GM12878 (cell line): ENCODE results near the gene NEGR1. TPM values are rescaled to one million over a fixed set of nuclear protein-coding genes. Genes with fewer than 3 reads are reported as not detected.

Experiments used
- ATAC-seq: fragments of 200-7000 bp; cut with Tn5 transposase; 3 replicates; pipeline ENCODE4 v1.9.1; 2020; ENCODE audit warnings: mild to moderate bottlenecking, moderate library complexity
- BruUV-seq: library from RNA; stranded (reverse); fragments of 400-500 nt; replicated peaks from 2 replicates; lab custom pipeline; 2021; lab: Mats Ljungman, UMichigan
- CTCF ChIA-PET: fragments of 300-600 bp; sonication (Branson Sonifier 250); formaldehyde crosslinking; extraction: SDS; loops from one replicate; lab custom pipeline; 2021; ENCODE audit warnings: inconsistent platforms; lab: Yijun Ruan, JAX
- POLR2A ChIA-PET: fragments of 350-600 bp; formaldehyde crosslinking; extraction: SDS; loops from one replicate; lab custom pipeline; 2021; ENCODE audit warnings: inconsistent platforms; lab: Charles Lee
- RAD21 ChIA-PET: fragments of 300-600 bp; sonication (Branson Sonifier 250); formaldehyde crosslinking; loops from one replicate; lab custom pipeline; 2023; ENCODE audit warnings: antibody characterized with exemption; ENCODE audit not compliant: unreplicated experiment; lab: Charles Lee
- SMC1A ChIA-PET: fragments of 300-600 bp; sonication (Branson Sonifier 250); formaldehyde crosslinking; loops from one replicate; lab custom pipeline; 2023; ENCODE audit not compliant: unreplicated experiment, uncharacterized antibody; lab: Charles Lee
- DNase-seq: peaks from one replicate; pipeline ENCODE4 v3.0.0-alpha.2; 2011; ENCODE audit warnings: low read depth, low spot score
- FAIRE-seq: peaks from 3 replicates; lab custom pipeline; 2011; peaks lifted over from hg19 to GRCh38; lab: Jason Lieb, UNC
- H2AFZ ChIP-seq: 2 replicates; pipeline ENCODE4 v1.6.0; 2011; ENCODE audit warnings: low read depth, low read length, control low read depth; ENCODE audit not compliant: control insufficient read depth
- H3K27ac ChIP-seq: 2 replicates; pipeline ENCODE4 v1.5.1; 2011; ENCODE audit warnings: control low read depth; ENCODE audit not compliant: control insufficient read depth, insufficient read depth
- H3K27me3 ChIP-seq, 2 experiments: replicated peaks in 1 of 2; 2 replicates each; pipeline versions ENCODE4 v1.6.0 to v1.6.1; 2011; ENCODE audit warnings: low read length in 1 of 2; ENCODE audit not compliant: control insufficient read depth in 2 of 2, insufficient read depth in 2 of 2
- H3K36me3 ChIP-seq, 2 experiments: 2 replicates each; pipeline ENCODE4 v1.5.1; 2011; ENCODE audit warnings: low read length in 1 of 2; ENCODE audit not compliant: control insufficient read depth in 2 of 2, insufficient read depth in 2 of 2
- H3K4me1 ChIP-seq: 2 replicates; pipeline ENCODE4 v1.6.1; 2011; ENCODE audit warnings: mild to moderate bottlenecking, low read length, moderate library complexity, mixed read lengths; ENCODE audit not compliant: control insufficient read depth, insufficient read depth
- H3K4me2 ChIP-seq: 2 replicates; pipeline ENCODE4 v1.6.0; 2011; ENCODE audit warnings: control low read depth; ENCODE audit not compliant: control insufficient read depth, insufficient read depth
- H3K4me3 ChIP-seq: fragments of 200-600 bp; sonication (generic); 2 replicates; pipeline ENCODE4 v1.5.1; 2016
- H3K79me2 ChIP-seq: 2 replicates; pipeline ENCODE4 v1.6.0; 2011; ENCODE audit warnings: low read length; ENCODE audit not compliant: control insufficient read depth, insufficient read depth
- H3K9ac ChIP-seq: 2 replicates; pipeline ENCODE4 v1.8.0; 2011; ENCODE audit warnings: low read length, control low read depth, mixed read lengths; ENCODE audit not compliant: control insufficient read depth, insufficient read depth
- H3K9me3 ChIP-seq: replicated peaks from 3 replicates; pipeline ENCODE4 v1.5.1; 2011; ENCODE audit warnings: mild to moderate bottlenecking, low read length; ENCODE audit not compliant: control insufficient read depth, insufficient read depth
- H4K20me1 ChIP-seq: 2 replicates; pipeline ENCODE4 v1.6.0; 2011; ENCODE audit not compliant: control insufficient read depth, insufficient read depth
- ETV6 ChIP-seq, 2 experiments: fragments of 450-650 bp in 1 of 2; IDR thresholded peaks in 1 of 2; conservative IDR thresholded peaks in 1 of 2; 2 replicates each; pipeline ENCODE4 v1.6.1; 2014; ENCODE audit warnings: antibody characterized with exemption in 1 of 2, borderline replicate concordance in 1 of 2, low read depth in 1 of 2, mild to moderate bottlenecking in 1 of 2, moderate library complexity in 1 of 2
- HDAC6 ChIP-seq: fragments of 200-600 bp; sonication (generic); IDR thresholded peaks from one replicate; pipeline ENCODE4 v1.8.0; 2017; ENCODE audit warnings: antibody characterized with exemption; ENCODE audit not compliant: unreplicated experiment
- LARP7 ChIP-seq: fragments of 450-650 bp; IDR thresholded peaks from 2 replicates; pipeline ENCODE4 v1.6.1; 2017; ENCODE audit warnings: mild to moderate bottlenecking
- MTA2 ChIP-seq: fragments of 450-650 bp; IDR thresholded peaks from 2 replicates; pipeline ENCODE4 v1.6.1; 2016; ENCODE audit warnings: low read depth, mild to moderate bottlenecking, moderate library complexity
- SIX5 ChIP-seq: IDR thresholded peaks from 2 replicates; pipeline ENCODE4 v1.6.1; 2011; ENCODE audit warnings: mild to moderate bottlenecking, low read depth, low read length, moderate library complexity; ENCODE audit not compliant: severe bottlenecking
- SREBF1 ChIP-seq: IDR thresholded peaks from 2 replicates; pipeline ENCODE4 v1.6.1; 2012; ENCODE audit warnings: mild to moderate bottlenecking, low read length
- SUZ12 ChIP-seq: fragments of 200-600 bp; sonication (generic); IDR thresholded peaks from one replicate; pipeline ENCODE4 v1.6.1; 2018; ENCODE audit warnings: antibody characterized with exemption, mild to moderate bottlenecking; ENCODE audit not compliant: unreplicated experiment
- TAF1 ChIP-seq: IDR thresholded peaks from 2 replicates; pipeline ENCODE4 v1.6.1; 2011; ENCODE audit warnings: mild to moderate bottlenecking, low read depth, low read length, borderline replicate concordance
- ZZZ3 ChIP-seq: IDR thresholded peaks from 2 replicates; pipeline ENCODE4 v1.6.1; 2011; ENCODE audit warnings: low read depth; ENCODE audit not compliant: control insufficient read depth, insufficient read length
- WGBS: methylation state at CpG from one replicate; pipeline ENCODE4 v1.1.6; 2016; ENCODE audit warnings: low lambda C conversion rate; ENCODE audit not compliant: insufficient replicate concordance, insufficient coverage; ENCODE audit errors: missing lambda C conversion rate; 5-methylcytosine and 5-hydroxymethylcytosine counted together
- in situ Hi-C: fragments of 300-500 bp; cut with MboI; formaldehyde crosslinking; loops from 9 replicates; pipeline ENCODE4 v1.14.3; 2018; ENCODE audit warnings: mixed read lengths
- intact Hi-C: fragments of 100-400 bp; cut with micrococcal nuclease; formaldehyde crosslinking; loops from one replicate; pipeline ENCODE4 v1.14.2; 2022; ENCODE audit not compliant: unreplicated experiment
- polyA plus RNA-seq, 11 experiments: library from polyadenylated mRNA; depleted of rRNA in 4 of 11; unstranded in 6 of 11; stranded (reverse) in 5 of 11; fragments of >200 nt; fragmentation: Nextera tagmentation in 4 of 11; fragmentation: Illumina TruSeq in 1 of 11; extraction: Ambion mirVana in 4 of 11; extraction: Trizol in 1 of 11; gene quantifications; 1 replicate in 1 of 11; 2 replicates in 10 of 11; pipeline versions ENCODE4 v1.2.1 to v1.2.3, GENCODE V29; 2011 to 2016; ENCODE audit warnings: inconsistent platforms in 2 of 11, missing spikeins in 2 of 11, low read depth in 1 of 11
- total RNA-seq, 4 experiments: library from RNA; depleted of rRNA in 3 of 4; stranded (reverse); fragments of >200 nt in 3 of 4; fragmentation: Illumina TruSeq in 1 of 4; extraction: Trizol in 1 of 4; gene quantifications; 2 replicates each; pipeline versions ENCODE4 v1.2.1 to v1.2.3, GENCODE V29; 2013 to 2021
- TF ChIP-seq, protein P1 (sequence below): IDR thresholded peaks from 2 replicates; pipeline ENCODE4 v1.6.1; 2011; ENCODE audit warnings: low read depth, low read length, improper control_type of control experiment, borderline replicate concordance
- TF ChIP-seq, protein P2 (sequence below): IDR thresholded peaks from 2 replicates; pipeline ENCODE4 v1.6.1; 2011; ENCODE audit warnings: low read depth, mild to moderate bottlenecking, low read length, moderate library complexity, borderline replicate concordance; ENCODE audit errors: extremely low read depth
- TF ChIP-seq, protein P3 (sequence below): IDR thresholded peaks from 2 replicates; pipeline ENCODE4 v1.6.1; 2012; ENCODE audit warnings: mild to moderate bottlenecking, low read depth, low read length

The NEGR1 gene
- total and polyA plus RNA-seq, 10 of the 15 experiments (the other 5 are each of a cell fraction or from before 2014, with no cell fraction given) = under 0.01 to 0.03 (median 0.01) TPM; not detected in 7

DNA sequence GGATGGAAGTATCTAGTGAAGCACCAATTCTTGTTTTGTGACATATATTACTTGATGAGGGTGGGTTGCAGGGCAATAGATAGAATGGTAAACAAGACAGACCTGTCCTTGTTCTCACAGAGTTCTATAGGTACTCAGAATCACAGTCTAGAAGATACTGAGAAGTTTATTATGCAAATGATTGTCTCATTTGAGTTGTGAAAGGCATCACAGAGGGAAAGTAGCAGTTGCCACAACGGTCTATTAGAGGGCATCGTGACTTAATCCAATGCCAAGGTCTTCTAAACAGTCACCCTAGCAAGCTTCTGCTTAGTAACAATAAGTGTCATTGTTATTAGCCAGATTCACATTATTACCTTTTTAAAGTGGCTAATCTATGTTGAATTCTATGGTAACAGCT is 626.7 kb downstream of the NEGR1 start:
- no peak overlapping the region for H2AFZ ChIP-seq
- ChIA-PET RAD21 (no interaction called here), CTCF (no interaction called here), POLR2A (no interaction called here), SMC1A (no interaction called here)
- no peaks in the 10 kb centered on the region for H3K36me3 ChIP-seq
- intact Hi-C loops (no loop called here), in situ Hi-C loops (no loop called here)
- no peaks in the 10 kb centered on the region for H4K20me1 ChIP-seq
- ATAC-seq (no peak; the same call in none of the 3 replicates), FAIRE-seq (no peak), DNase-seq (no peak)
- no peaks in the 10 kb centered on the region for H3K27me3 ChIP-seq
- no TSS peak for BruUV-seq
- H3K9ac ChIP-seq = no peak overlapping the region
- H3K4me3 ChIP-seq = no peak overlapping the region
- no peak for TF ChIP-seq SREBF1
- no peak for TF ChIP-seq HDAC6
- TF ChIP-seq, protein P1, sequence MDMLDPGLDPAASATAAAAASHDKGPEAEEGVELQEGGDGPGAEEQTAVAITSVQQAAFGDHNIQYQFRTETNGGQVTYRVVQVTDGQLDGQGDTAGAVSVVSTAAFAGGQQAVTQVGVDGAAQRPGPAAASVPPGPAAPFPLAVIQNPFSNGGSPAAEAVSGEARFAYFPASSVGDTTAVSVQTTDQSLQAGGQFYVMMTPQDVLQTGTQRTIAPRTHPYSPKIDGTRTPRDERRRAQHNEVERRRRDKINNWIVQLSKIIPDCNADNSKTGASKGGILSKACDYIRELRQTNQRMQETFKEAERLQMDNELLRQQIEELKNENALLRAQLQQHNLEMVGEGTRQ = no peak
- no peak for TF ChIP-seq ZZZ3
- no peak for TF ChIP-seq TAF1
- TF ChIP-seq, protein P2, sequence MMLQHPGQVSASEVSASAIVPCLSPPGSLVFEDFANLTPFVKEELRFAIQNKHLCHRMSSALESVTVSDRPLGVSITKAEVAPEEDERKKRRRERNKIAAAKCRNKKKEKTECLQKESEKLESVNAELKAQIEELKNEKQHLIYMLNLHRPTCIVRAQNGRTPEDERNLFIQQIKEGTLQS = no peak
- no peak for TF ChIP-seq SUZ12
- no peak for TF ChIP-seq LARP7
- TF ChIP-seq MTA2 = no peak
- TF ChIP-seq ETV6 (conservative IDR thresholded peaks at IDR 0.05 in 1 of 2, IDR thresholded peaks at IDR 0.05 in 1 of 2; ENCODE audit: borderline replicate concordance in 1 of 2, low read depth in 1 of 2) = no peak
- TF ChIP-seq SIX5 = no peak
- TF ChIP-seq, protein P3, sequence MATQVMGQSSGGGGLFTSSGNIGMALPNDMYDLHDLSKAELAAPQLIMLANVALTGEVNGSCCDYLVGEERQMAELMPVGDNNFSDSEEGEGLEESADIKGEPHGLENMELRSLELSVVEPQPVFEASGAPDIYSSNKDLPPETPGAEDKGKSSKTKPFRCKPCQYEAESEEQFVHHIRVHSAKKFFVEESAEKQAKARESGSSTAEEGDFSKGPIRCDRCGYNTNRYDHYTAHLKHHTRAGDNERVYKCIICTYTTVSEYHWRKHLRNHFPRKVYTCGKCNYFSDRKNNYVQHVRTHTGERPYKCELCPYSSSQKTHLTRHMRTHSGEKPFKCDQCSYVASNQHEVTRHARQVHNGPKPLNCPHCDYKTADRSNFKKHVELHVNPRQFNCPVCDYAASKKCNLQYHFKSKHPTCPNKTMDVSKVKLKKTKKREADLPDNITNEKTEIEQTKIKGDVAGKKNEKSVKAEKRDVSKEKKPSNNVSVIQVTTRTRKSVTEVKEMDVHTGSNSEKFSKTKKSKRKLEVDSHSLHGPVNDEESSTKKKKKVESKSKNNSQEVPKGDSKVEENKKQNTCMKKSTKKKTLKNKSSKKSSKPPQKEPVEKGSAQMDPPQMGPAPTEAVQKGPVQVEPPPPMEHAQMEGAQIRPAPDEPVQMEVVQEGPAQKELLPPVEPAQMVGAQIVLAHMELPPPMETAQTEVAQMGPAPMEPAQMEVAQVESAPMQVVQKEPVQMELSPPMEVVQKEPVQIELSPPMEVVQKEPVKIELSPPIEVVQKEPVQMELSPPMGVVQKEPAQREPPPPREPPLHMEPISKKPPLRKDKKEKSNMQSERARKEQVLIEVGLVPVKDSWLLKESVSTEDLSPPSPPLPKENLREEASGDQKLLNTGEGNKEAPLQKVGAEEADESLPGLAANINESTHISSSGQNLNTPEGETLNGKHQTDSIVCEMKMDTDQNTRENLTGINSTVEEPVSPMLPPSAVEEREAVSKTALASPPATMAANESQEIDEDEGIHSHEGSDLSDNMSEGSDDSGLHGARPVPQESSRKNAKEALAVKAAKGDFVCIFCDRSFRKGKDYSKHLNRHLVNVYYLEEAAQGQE = no peak
- no peaks in the 10 kb centered on the region for H3K9me3 ChIP-seq
- no peaks in the 10 kb centered on the region for H3K4me1 ChIP-seq
- no peaks in the 10 kb centered on the region for H3K79me2 ChIP-seq
- H3K4me2 ChIP-seq = no peak overlapping the region
- WGBS = 3% methylated on average over 2 of the region's 2 CpGs
- no peak overlapping the region for H3K27ac ChIP-seq
